AG04449 (cell line): ENCODE measurements around the gene SARDH.

Source experiments
- CTCF ChIA-PET: fragments of 350-600 bp; formaldehyde crosslinking; extraction: SDS; loops from one replicate; lab custom pipeline; 2021; ENCODE audit warnings: antibody characterized with exemption; lab: Yijun Ruan, JAX
- POLR2A ChIA-PET: fragments of 400-600, 350-600 bp; formaldehyde crosslinking; extraction: SDS; loops from one replicate; lab custom pipeline; 2020; ENCODE audit warnings: antibody characterized with exemption, inconsistent platforms; lab: Yijun Ruan, JAX
- DNase-seq: peaks from one replicate; pipeline ENCODE4 v3.0.0-alpha.2; 2010; ENCODE audit warnings: low read depth, low spot score
- H3K4me3 ChIP-seq: 2 replicates; pipeline ENCODE4 v1.5.1; 2011; ENCODE audit warnings: low read depth, mild to moderate bottlenecking, control low read depth, low read length
- TF ChIP-seq, protein P1 (sequence below): IDR thresholded peaks from one replicate; pipeline ENCODE4 v1.5.1; 2011; ENCODE audit warnings: mild to moderate bottlenecking, moderate library complexity, low read length, control low read depth, inconsistent platforms; ENCODE audit not compliant: insufficient read depth; ENCODE audit errors: missing control alignments

SARDH gene

DNA sequence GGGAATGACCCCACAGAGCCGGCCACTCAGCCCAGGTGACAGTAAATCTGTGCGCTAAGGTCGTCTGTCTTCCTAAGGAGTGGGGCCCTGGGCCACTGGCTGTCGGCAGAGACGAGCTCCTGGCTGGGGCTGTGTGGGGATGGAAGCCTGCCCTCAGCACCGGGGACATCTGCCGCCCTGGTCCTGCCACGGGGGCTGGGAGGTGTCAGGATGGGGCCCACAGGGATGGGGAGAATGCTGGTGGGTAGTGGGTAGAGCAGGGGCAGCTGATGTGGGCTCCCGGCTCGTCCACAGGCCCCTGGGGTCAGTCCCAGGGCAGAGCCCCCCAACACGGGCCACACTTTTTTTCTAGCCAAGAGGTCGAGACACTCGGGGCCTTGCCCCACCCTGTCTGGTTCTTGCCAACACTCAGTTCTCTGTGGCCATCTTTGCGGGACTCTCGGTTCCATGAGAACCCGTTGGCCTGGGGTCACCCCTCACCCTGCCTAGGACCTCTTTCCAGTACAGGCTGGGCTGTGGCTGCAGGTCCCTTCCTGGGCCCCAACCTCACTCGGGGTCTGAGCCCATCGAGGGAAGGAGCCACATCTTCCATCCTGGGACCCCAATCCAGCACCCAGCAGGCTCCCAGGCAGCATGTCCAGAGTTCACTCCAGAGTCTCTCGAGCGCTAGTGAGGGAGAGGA lies 57.0 kb downstream of the SARDH start:
- ChIA-PET POLR2A (no interaction called here), CTCF (no interaction called here)
- TF ChIP-seq, protein P1, sequence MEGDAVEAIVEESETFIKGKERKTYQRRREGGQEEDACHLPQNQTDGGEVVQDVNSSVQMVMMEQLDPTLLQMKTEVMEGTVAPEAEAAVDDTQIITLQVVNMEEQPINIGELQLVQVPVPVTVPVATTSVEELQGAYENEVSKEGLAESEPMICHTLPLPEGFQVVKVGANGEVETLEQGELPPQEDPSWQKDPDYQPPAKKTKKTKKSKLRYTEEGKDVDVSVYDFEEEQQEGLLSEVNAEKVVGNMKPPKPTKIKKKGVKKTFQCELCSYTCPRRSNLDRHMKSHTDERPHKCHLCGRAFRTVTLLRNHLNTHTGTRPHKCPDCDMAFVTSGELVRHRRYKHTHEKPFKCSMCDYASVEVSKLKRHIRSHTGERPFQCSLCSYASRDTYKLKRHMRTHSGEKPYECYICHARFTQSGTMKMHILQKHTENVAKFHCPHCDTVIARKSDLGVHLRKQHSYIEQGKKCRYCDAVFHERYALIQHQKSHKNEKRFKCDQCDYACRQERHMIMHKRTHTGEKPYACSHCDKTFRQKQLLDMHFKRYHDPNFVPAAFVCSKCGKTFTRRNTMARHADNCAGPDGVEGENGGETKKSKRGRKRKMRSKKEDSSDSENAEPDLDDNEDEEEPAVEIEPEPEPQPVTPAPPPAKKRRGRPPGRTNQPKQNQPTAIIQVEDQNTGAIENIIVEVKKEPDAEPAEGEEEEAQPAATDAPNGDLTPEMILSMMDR = no peak
- no peak for DNase-seq
- no peak overlapping the region for H3K4me3 ChIP-seq

DNA sequence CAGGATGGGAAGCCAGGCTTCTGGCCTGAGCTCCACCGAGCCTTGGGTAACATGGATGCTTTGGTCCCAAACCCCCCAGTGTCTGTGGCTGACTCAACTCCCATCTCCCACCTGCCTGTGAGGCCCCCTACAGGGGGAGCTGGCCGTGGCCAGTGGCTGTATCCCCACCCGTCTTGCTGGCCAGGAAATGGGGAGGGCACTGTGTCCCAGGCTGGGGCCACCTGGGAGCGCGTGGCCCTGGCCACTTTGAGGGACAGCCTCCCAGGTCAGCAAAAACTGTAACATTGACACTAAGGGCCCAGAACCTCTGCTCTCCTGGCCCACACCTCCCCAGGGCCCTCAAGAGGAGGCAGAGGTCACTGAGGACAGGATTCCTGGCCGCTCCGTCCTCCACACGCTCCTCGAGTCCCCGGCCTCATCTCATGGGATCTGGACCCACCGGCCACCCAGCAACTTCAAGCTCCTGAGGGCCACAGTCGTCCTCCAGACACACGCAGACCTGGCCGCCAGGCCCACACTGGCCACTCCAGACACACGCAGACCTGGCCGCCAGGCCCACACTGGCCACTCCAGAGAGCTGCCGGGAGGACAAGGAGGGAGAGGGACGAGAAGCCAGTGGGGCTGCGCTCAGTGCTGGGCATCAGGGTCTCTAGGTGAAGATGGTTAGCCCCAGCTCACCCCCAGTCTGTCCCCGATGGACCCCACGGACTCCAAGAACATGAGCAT lies 57.7 kb downstream of the SARDH start:
- TF ChIP-seq, protein P1 = no peak
- CTCF ChIA-PET = no interaction called here
- POLR2A ChIA-PET = no interaction called here
- H3K4me3 ChIP-seq = no peak overlapping the region
- DNase-seq = no peak

DNA sequence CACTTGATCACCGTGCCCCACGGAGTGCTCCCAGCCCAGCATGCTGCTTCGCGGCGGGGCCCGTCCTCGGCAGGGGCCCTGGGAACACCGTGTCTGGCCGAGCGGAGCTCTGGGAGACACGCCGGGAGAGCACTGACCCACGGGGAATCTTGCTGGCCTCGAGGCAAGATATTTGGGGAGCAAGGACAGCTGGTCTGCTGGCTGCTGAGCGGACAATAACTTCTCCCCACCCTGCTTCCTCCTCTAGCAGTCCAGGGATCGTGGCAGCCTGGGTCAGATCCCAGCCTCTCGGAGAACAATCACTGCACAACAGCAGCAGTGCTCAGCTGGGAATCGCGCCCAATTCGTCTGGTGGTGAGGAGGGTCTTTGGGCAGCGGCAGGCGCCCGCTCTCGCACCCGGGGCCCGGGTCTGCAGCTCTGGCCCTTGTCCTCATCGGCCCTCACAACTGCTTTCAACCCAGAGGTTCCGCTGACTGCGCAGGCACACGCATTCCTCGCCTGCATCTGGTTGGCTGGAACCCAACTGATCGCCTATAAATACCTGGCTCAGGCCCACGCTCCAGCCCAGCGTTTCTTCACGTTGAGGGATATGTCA lies 58.6 kb downstream of the SARDH start:
- CTCF ChIA-PET = no interaction called here
- TF ChIP-seq, protein P1 = no peak
- no peak overlapping the region for H3K4me3 ChIP-seq
- no peak for DNase-seq
- POLR2A ChIA-PET = no interaction called here

DNA sequence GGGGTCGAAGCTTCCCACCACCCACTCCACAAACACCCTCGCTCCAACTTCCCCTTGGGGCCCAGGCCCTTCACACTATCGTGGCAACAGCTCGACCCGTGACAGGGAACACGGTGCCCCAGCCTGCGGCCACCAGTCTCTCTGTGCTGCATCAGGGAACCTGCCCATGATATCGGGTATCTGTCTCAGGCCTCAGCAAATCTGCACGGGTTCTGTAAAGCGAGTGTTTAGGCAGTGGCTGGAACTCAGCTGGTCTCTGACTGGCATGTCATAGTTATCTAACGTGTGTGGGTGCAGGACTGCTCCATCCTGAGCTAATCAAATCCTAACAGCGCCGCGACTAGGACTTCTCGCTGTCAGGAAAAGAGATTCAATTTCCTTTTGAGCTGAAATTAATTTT lies 59.1 kb downstream of the SARDH start:
- POLR2A ChIA-PET = no interaction called here
- DNase-seq = no peak
- no peak overlapping the region for H3K4me3 ChIP-seq
- CTCF ChIA-PET = no interaction called here
- TF ChIP-seq, protein P1 = no peak

DNA sequence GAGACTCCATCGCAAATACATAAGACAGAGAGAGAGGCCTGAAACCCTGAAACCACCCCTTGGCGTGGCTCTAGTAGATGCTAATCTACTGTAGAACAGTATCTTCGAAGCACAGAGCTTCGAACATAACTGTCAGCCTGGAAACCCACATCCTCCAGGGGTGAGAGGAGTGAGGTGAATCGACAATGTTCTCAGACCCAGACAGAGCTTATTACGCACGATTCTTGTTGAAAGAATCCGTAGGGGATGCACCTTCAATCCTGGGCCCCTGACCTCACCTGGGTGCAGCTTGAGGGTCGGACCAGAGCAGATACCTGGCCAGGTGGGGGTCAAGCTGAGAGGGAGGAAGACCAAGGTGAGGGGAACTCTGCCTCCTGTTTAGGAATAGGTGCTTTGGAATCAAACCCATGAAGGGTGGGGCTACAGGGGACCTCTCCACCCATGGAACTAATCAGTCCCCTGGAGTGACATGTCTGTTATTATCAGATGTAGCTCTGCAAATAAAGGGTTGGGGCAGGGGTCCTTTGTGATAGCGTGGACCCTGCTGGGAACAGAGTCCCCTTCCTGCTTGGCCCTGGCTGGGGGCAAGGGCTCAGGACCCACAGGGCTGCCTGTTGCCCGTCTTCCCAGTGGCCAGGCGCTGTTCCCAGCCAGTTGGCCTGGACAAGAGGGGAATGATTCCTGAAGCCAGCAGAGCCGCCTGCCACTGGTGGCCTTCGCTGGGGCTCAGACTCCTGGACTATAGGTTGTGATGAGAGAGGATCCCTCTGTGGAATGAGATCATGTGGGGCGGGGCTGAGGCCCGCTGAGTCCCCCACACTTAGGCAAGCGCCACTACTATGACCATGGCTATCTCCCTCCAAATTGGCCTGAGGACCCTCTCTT lies 60.8 kb downstream of the SARDH start:
- no peak for DNase-seq
- H3K4me3 ChIP-seq = no peak overlapping the region
- ChIA-PET CTCF (interaction anchor here (0.8 kb wide), 1 partner anchor 105 kb away, joined by 3 read pairs; no protein-coding TSS in a partner anchor), POLR2A (no interaction called here)
- TF ChIP-seq, protein P1 = no peak
